Occipital lobe (tissue), 2 donors: ENCODE results near the gene VSX1. TPM values are rescaled to one million over a fixed set of nuclear protein-coding genes. Genes with fewer than 3 reads are reported as not detected.

ENCODE experiments used
- DNase-seq: peaks from one replicate; lab custom pipeline; 2025; lab: John Stamatoyannopoulos, UW
- total RNA-seq: library from RNA; depleted of rRNA; stranded (reverse); fragments of >200 nt; gene quantifications from one replicate; pipeline ENCODE4 v1.2.3, GENCODE V29; 2014

The VSX1 gene
- total RNA-seq, 1 donor from 2014 or later: not detected

DNA sequence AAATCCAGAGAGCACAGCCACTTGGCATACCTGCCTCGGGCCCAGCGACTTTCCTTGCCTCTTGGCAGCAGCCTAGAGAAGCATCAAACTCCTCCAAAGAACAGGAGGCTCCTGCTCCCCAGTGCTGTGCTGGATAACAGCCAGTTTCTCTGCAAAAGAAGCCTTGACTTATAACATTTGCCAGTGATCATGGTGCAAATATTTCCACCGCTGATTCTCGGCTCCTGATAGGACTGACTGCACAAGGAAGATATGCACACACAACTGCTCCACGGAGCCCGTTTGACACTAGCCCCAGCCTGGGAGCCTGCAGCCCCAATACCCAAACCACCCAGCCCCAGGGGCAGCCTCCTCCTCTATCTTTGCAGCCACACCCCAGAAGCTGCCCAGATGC is 41.5 kb downstream of the VSX1 start:
- DNase-seq: no peak

- peak; percentile 45 for DNase-seq
Observed at GRCh38 chr20:25039697-25040437, 42.1 kb downstream of the VSX1 start.

DNA sequence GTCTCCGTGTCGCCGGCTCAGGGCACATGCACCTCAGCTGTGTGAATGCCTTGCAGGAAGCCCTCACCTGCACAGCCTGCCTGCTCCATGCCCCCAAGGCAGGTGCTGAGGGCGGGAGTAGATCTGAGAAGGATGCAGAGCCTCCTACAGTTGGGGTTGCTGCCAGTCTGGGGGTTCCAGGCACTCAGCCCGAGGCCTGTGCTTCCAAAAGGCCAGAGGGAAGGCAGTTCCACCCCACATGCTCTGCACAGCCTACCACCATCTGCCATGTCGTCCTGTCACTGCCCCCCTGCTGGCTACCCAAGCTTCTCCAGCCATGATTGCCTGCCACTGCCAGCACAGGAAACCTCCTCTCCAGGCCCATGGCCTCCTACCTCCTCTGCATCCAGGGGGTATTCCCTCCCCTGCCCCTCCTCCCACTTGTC is 43.3 kb downstream of the VSX1 start:
- DNase-seq: no peak

DNA sequence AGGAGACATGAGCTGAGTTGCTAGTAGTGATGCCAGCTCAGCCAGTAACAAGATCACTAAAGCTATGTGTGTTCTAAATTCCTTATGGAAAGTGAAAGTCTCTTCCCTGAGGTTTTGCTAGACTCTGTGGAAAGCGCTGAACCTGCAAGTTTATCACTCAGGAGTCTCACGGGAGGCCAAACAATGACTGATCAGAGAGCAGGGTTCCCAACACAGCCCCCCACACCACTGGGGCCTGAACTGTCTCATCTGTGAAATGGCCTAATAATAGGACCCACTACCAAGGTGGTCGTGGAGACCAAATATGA is 43.9 kb downstream of the VSX1 start:
- DNase-seq: no peak

- DNase-seq: no peak
Observed at GRCh38 chr20:25037288-25038102, 44.4 kb downstream of the VSX1 start.

- DNase-seq: no peak
Observed at GRCh38 chr20:25036331-25036936, 45.5 kb downstream of the VSX1 start.

GRCh38 chr20:25035921-25036320 is 46.0 kb downstream of the VSX1 start:
- DNase-seq: no peak

GRCh38 chr20:25033924-25034300 is 48.0 kb downstream of the VSX1 start:
- DNase-seq: no peak

- no peak for DNase-seq
Observed at GRCh38 chr20:25033265-25033923, 48.5 kb downstream of the VSX1 start.

DNA sequence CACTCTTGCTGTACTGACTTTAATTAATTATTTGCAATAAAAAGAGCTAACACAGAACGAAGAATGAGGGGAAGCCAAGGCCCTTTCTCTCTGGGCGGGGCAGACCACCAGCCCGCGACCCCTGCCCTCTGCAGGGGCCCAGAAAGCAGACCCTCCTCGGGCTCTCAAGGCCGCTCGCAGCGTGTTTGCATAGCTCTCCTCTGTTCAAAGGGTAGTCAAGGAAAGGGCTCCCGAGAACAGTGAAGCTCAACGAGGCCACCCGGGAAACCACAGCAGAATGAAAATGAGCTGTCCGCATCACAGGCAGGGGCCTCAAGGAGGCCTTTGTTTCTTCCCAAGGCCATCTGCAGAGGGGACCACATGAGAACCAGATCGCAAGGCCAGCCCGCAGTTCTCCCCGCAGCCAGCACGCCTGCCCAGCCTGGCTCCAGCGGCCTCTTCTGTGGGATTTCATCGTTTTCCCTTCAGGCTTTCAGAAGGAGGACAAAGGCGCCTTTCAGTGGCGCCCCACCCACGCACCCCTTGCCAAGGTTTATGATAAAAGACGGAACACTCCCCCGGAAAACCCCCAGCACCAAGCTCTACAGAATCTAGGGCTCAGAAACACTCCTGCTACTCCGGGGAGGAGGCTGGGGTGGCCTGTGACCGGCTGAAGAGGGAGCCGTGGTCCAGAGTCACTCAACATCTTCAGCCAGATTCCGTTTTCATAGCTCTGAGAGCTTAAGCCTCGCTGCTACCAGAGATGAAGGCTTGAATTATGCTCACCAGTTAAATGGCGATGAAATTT is 49.3 kb downstream of the VSX1 start:
- DNase-seq: peak; percentile 91

DNA sequence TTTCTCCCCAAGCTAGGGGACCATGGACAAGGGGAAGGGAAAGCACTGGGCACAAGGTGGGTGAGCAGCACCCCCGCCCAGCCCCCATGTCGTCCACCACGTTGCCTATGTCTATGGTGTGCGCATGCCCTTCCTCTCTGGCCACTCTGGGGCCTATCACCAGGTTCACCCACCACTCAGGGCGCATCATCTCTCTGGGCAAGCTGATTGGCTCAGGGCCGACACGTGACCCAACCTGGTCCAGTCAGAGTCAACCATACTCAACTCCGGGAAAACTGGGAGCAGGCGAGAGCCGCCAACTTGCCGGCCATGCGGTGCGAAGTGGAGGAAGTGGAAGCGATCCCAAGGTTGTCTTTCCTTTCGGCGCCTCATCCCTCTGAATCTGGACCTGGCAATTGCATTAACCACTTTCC is 49.9 kb downstream of the VSX1 start:
- DNase-seq: peak; percentile 52

DNA sequence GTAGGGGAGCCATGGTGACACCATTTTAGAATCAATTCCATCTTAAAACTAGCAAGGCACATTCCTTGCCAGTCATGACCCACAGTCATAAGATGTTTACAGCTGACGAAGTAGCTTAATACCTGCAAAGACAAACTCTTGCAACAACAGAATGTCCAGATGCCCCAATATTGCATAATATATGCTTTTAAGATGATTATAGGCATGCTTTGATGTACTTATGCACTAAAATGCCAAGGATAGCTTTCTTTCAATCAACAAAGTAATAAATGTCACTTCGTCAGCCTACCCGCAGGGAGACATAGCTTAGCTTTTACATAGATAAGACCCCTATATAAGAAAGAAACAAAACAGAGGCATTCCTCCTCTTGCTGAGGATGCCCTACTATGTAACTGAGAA is 50.7 kb downstream of the VSX1 start:
- DNase-seq: no peak

DNA sequence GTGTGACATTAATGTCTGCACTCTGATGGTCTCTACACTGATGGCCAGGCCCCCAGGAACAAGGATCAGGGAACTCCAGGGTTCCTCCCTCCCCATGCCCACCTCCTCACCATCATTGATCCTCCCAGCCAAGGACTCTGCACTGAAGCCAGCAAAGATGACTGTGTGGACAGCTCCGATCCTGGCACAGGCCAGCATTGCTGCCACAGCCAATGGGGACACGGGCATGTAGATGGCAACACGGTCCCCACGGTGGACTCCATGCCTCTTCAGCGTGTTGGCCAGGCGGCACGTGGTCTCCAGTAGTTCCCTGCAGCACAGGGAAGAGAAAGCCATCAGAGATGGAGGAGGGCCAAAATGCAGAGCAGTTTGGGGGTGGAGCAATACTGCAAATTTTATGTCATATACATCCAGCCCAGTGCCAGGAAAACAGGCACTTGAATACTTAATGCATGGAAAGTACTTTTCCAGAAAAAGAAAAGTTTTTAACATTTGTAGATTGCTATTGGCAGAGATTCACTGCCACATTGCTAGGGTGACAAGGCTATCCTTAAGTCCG is 51.2 kb downstream of the VSX1 start:
- no peak for DNase-seq

DNA sequence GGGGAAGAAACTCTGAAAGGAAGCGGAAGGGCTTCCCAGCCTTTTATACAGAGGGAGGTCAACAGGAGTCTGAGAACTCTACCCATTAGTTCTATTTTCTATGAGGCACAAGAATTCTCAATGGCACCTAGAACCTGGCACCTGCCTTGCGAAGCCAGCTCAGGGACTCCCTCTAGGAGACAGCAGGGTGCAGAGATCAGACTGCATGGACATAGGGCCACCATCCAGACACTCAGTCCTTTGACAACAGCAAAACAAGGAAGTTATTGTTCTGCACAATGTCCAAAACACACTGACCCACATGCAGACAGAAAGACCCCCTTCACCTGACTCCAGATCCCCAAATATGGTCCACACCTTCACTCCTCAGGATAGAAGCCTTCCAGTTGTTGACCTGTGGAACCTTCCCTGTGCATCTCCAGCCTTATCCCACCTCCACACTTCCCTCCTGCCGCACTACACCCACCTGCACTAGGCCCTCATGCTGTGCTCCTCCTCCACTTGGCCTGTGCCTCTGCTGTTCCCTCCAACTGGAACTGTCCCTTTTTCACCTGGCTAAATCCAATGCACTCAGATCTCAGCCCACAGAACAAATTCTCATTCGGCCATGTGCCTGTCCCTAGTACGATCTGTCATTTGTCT is 51.8 kb downstream of the VSX1 start:
- no peak for DNase-seq

DNA sequence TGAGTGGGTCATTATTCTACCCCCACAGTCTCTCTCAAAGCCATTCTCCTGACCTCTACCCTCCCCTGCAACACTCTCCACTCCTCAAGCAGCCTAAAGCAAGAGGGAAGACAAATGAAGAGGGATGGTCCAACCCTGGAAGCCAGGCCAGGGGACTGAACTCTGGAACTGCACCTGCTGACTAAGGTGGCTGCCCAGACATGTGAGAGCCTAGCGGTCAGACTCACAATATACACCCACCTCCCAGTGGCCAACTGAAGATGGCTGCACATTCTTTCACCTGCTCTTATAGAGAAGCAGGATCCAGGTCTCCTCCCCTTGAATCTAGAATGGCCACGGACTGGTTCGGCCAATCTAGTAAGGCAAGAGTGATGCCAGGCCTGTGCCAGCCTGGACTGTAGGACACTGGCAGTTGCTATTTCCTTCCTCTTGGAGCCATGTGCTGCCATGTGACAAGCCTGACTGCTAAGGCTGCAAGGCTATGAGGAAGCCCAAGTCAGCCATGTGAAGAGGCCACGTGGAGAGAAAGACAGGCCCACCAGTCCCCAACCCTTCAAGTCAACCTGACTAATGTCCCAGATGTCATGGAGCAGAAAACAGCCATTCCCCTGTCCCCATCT is 55.8 kb downstream of the VSX1 start:
- no peak for DNase-seq

Other genes with a start within 250 kb of the VSX1 start
- gene CST7, start 132.9 kb downstream of the VSX1 start, total RNA-seq: 0.31 TPM
- gene APMAP, start 89.4 kb downstream of the VSX1 start, total RNA-seq: 60.7 TPM
- gene ACSS1, start 24.0 kb downstream of the VSX1 start, total RNA-seq: 3.7 TPM
- gene ENTPD6, start 113.6 kb upstream of the VSX1 start, total RNA-seq: 43.7 TPM
- 72.1 TPM for gene PYGB, start 165.9 kb upstream of the VSX1 start, total RNA-seq